Panc1 (cell line): Measurements from ENCODE around the gene AURKB. TPM values are rescaled to one million over a fixed set of nuclear protein-coding genes. Genes with fewer than 3 reads are reported as not detected.

Experiments
- ATAC-seq: fragments of 200-7000 bp; cut with Tn5 transposase; 2 replicates; pipeline ENCODE4 v1.9.1; 2020; ENCODE audit warnings: mild to moderate bottlenecking, moderate library complexity
- BruUV-seq: library from RNA; stranded (reverse); fragments of 400-500 nt; replicated peaks from 2 replicates; lab custom pipeline; 2021; lab: Mats Ljungman, UMichigan
- CTCF ChIA-PET: fragments of 300-600 bp; sonication (Branson Sonifier 250); formaldehyde crosslinking; loops from one replicate; lab custom pipeline; 2022; ENCODE audit warnings: antibody characterized with exemption; lab: Charles Lee
- POLR2A ChIA-PET: fragments of 300-600 bp; sonication (Branson Sonifier 250); formaldehyde crosslinking; loops from one replicate; lab custom pipeline; 2022; ENCODE audit warnings: antibody characterized with exemption; lab: Charles Lee
- DNase-seq: peaks from one replicate; pipeline ENCODE4 v3.0.0-alpha.2; 2010; ENCODE audit warnings: low read depth, low spot score
- H3K27ac ChIP-seq: 2 replicates; pipeline ENCODE4 v1.5.1; 2011; ENCODE audit warnings: mild to moderate bottlenecking, low read length, inconsistent platforms
- H3K27me3 ChIP-seq: fragments of 200-500 bp; sonication (Bioruptor generic); 2 replicates; pipeline ENCODE4 v1.6.0; 2014; ENCODE audit warnings: low read length, inconsistent platforms; ENCODE audit not compliant: control insufficient read depth, insufficient read depth
- H3K36me3 ChIP-seq: fragments of 200-500 bp; sonication (Bioruptor generic); 2 replicates; pipeline ENCODE4 v1.5.1; 2014; ENCODE audit warnings: inconsistent platforms, mild to moderate bottlenecking, low read length, moderate library complexity; ENCODE audit not compliant: control insufficient read depth, insufficient read depth
- H3K4me1 ChIP-seq: 2 replicates; pipeline ENCODE4 v1.5.1; 2011; ENCODE audit warnings: inconsistent platforms, mild to moderate bottlenecking, low read length, moderate library complexity; ENCODE audit not compliant: control insufficient read depth, insufficient read depth
- H3K4me3 ChIP-seq, 2 experiments: 2 replicates each; pipeline ENCODE4 v1.5.1; 2011 to 2012; ENCODE audit warnings: low read depth in 2 of 2, low read length in 2 of 2, mild to moderate bottlenecking in 2 of 2, inconsistent platforms in 1 of 2, moderate library complexity in 1 of 2
- H3K9me3 ChIP-seq: fragments of 200-500 bp; sonication (Bioruptor generic); 2 replicates; pipeline ENCODE4 v1.5.1; 2014; ENCODE audit warnings: low read depth, mild to moderate bottlenecking, inconsistent platforms, low read length, moderate library complexity; ENCODE audit not compliant: control insufficient read depth, insufficient read depth
- POLR2AphosphoS5 ChIP-seq: IDR thresholded peaks from 2 replicates; pipeline ENCODE4 v1.6.1; 2012; ENCODE audit warnings: mild to moderate bottlenecking, low read depth, low read length, moderate library complexity
- SIN3A ChIP-seq: IDR thresholded peaks from 2 replicates; pipeline ENCODE4 v1.6.1; 2012; ENCODE audit warnings: low read depth, mild to moderate bottlenecking, low read length, moderate library complexity, borderline replicate concordance; ENCODE audit not compliant: insufficient read depth
- TCF7L2 ChIP-seq: IDR thresholded peaks from 2 replicates; pipeline ENCODE4 v1.6.1; 2011; ENCODE audit warnings: mild to moderate bottlenecking, low read depth, low read length, inconsistent platforms
- in situ Hi-C: cut with HindIII; loops from 2 replicates; pipeline ENCODE4 v1.10.0; 2016; ENCODE audit warnings: low sequenced_read_pairs, low pct_unique_long_range_greater_than_20kb
- intact Hi-C: fragments of 100-400 bp; cut with micrococcal nuclease; formaldehyde crosslinking; loops from one replicate; pipeline ENCODE4 v1.10.0; 2022; ENCODE audit not compliant: unreplicated experiment
- total RNA-seq: library from RNA; stranded (reverse); gene quantifications from one replicate; pipeline ENCODE4 v1.2.1, GENCODE V29; 2021; ENCODE audit not compliant: unreplicated experiment
- TF ChIP-seq, protein P1 (sequence below): fragments of 450-650 bp; IDR thresholded peaks from 2 replicates; pipeline ENCODE4 v1.5.1; 2017; ENCODE audit warnings: mild to moderate bottlenecking
- TF ChIP-seq, protein P2 (sequence below), 2 experiments: IDR thresholded peaks; 2 replicates each; pipeline ENCODE4 v1.6.1; 2011 to 2012; ENCODE audit warnings: low read depth in 2 of 2, control low read depth in 1 of 2, low read length in 1 of 2, mild to moderate bottlenecking in 1 of 2, moderate library complexity in 1 of 2; ENCODE audit not compliant: insufficient read depth in 1 of 2

The AURKB gene
- total RNA-seq, 1 experiment from 2014 or later, result 85.8 TPM

DNA sequence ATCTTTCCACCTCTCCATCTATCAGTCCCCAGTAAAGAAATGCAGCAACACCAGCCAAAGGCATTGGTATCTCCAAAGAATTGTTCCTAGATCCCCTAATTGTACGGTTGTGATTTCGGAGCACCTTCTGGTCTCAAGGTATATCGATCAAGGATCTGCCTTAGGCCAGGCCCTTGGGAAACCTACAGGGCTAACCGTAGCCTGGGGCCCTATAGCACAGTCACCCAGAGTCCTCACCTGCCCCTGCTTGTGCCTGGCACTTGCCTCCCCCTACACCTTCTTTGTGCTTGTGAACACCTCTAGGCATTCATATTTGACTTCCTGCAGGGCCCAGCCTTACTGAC, 16.8 kb upstream of the AURKB start:
- Histone ChIP-seq H3K4me1 (peaks cover 16% of the 10 kb centered on the region), H3K9me3 (no peaks in the 10 kb centered on the region), H3K36me3 (peaks cover 2% of the 10 kb centered on the region), H3K4me3 (peak overlapping the region; percentile 49 to 54), H3K27ac (peak overlapping the region; percentile 93), H3K27me3 (no peaks in the 10 kb centered on the region)
- TSS peak; percentile 64 for BruUV-seq
- ChIA-PET CTCF (no interaction called here), POLR2A (no interaction called here)
- ATAC-seq (no peak), DNase-seq (no peak)
- TF ChIP-seq, protein P1, sequence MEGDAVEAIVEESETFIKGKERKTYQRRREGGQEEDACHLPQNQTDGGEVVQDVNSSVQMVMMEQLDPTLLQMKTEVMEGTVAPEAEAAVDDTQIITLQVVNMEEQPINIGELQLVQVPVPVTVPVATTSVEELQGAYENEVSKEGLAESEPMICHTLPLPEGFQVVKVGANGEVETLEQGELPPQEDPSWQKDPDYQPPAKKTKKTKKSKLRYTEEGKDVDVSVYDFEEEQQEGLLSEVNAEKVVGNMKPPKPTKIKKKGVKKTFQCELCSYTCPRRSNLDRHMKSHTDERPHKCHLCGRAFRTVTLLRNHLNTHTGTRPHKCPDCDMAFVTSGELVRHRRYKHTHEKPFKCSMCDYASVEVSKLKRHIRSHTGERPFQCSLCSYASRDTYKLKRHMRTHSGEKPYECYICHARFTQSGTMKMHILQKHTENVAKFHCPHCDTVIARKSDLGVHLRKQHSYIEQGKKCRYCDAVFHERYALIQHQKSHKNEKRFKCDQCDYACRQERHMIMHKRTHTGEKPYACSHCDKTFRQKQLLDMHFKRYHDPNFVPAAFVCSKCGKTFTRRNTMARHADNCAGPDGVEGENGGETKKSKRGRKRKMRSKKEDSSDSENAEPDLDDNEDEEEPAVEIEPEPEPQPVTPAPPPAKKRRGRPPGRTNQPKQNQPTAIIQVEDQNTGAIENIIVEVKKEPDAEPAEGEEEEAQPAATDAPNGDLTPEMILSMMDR, result no peak
- TF ChIP-seq TCF7L2 (no peak), SIN3A (0 out of 2 replicates have a peak, but pooled peaks have one; percentile 6), POLR2AphosphoS5 (no peak)
- intact Hi-C loops, result loop anchor here (10.0 kb wide), 1 partner anchor 102 kb away; the partner anchor contains the start of gene HES7
- in situ Hi-C loops, result no loop called here

DNA sequence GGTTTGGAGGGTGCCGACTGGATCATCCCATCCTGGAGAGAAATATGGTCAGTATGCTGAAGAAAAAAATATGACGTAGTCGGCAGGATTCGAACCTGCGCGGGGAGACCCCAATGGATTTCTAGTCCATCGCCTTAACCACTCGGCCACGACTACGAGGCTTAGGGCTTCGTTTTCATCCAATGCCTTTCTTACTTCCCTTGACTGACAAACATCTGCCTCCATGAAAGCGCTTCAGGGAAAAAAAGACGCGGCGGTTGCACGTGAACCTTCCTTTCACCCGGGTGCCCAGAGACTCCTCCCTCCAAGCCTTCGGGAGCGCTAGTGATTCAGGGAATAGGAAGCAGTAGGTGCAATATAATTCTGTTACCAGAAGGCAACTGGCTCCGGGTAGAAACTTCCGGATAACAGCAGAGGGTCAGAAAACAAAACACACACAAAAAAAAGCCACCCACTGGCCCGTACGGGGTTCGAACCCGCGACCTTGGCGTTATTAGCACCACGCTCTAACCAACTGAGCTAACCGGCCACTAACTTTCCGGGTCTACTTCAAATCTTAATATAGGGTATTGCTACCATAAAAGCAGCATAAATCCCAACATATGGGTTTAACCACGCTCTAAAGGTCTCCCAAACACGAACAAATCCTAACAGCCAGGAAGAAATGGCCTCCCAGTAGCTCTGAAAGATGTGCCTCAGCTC, 16.3 kb upstream of the AURKB start:
- peak; percentile 96 for DNase-seq
- intact Hi-C loops, result loop anchor here (10.0 kb wide), 1 partner anchor 102 kb away; the partner anchor contains the start of gene HES7
- TF ChIP-seq, protein P2, sequence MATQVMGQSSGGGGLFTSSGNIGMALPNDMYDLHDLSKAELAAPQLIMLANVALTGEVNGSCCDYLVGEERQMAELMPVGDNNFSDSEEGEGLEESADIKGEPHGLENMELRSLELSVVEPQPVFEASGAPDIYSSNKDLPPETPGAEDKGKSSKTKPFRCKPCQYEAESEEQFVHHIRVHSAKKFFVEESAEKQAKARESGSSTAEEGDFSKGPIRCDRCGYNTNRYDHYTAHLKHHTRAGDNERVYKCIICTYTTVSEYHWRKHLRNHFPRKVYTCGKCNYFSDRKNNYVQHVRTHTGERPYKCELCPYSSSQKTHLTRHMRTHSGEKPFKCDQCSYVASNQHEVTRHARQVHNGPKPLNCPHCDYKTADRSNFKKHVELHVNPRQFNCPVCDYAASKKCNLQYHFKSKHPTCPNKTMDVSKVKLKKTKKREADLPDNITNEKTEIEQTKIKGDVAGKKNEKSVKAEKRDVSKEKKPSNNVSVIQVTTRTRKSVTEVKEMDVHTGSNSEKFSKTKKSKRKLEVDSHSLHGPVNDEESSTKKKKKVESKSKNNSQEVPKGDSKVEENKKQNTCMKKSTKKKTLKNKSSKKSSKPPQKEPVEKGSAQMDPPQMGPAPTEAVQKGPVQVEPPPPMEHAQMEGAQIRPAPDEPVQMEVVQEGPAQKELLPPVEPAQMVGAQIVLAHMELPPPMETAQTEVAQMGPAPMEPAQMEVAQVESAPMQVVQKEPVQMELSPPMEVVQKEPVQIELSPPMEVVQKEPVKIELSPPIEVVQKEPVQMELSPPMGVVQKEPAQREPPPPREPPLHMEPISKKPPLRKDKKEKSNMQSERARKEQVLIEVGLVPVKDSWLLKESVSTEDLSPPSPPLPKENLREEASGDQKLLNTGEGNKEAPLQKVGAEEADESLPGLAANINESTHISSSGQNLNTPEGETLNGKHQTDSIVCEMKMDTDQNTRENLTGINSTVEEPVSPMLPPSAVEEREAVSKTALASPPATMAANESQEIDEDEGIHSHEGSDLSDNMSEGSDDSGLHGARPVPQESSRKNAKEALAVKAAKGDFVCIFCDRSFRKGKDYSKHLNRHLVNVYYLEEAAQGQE (IDR thresholded peaks at IDR 0.05; ENCODE audit: insufficient read depth in 1 of 2, low read depth in 2 of 2, low read length in 1 of 2), result no peak
- TF ChIP-seq, protein P1, result no peak
- TF ChIP-seq TCF7L2, result no peak; the same call in 1 of the 2 replicates
- TF ChIP-seq POLR2AphosphoS5, result peak; percentile 97
- 0 out of 2 replicates have a peak, but pooled peaks have one; percentile 45 for TF ChIP-seq SIN3A
- H3K4me1 ChIP-seq, result peaks cover 16% of the 10 kb centered on the region
- H3K36me3 ChIP-seq, result peaks cover 2% of the 10 kb centered on the region
- peak; percentile 65 for ATAC-seq
- peak overlapping the region; percentile 49 to 54 for H3K4me3 ChIP-seq
- no peaks in the 10 kb centered on the region for H3K27me3 ChIP-seq
- ChIA-PET POLR2A (no interaction called here), CTCF (no interaction called here)
- in situ Hi-C loops, result no loop called here
- peak overlapping the region; percentile 93 for H3K27ac ChIP-seq
- BruUV-seq, result no TSS peak
- H3K9me3 ChIP-seq, result no peaks in the 10 kb centered on the region
